ENCODE data around the gene AGR2. TPM values are rescaled to one million over a fixed set of nuclear protein-coding genes. Genes with fewer than 3 reads are reported as not detected.

The AGR2 gene
- total RNA-seq, 2 experiments from 2014 or later, result not detected

DNA sequence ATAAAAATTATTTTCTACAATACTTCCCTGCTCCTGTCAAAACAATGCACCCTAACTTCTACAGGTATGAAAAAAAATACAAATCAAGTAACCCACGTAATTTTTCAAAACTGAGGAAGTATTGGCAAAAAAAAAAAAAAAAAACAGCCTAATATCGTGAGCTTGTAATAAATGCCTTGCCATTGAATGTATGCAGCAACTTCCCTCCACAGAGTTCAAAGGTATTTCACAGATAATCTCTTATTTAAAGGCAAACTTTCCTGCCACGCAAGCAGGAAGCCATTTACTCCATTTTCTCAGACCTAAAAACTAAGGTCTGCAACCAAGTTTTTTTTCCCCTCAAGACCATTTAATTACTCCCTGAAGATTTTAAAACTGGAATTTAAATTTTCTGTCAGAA is 642 bp upstream of the AGR2 start:
- no peak for DNase-seq
- Mint-ChIP-seq H3K4me3 (no peak overlapping the region), H3K4me1 (no peaks in the 10 kb centered on the region), H3K36me3 (ENCODE audit: low read depth) (no peaks in the 10 kb centered on the region), H3K27ac (no peak overlapping the region), H3K9me3 (no peaks in the 10 kb centered on the region), H3K27me3 (peaks cover 7% of the 10 kb centered on the region)
- POLR2A ChIA-PET, result no interaction called here
- CTCF ChIA-PET, result no interaction called here

DNA sequence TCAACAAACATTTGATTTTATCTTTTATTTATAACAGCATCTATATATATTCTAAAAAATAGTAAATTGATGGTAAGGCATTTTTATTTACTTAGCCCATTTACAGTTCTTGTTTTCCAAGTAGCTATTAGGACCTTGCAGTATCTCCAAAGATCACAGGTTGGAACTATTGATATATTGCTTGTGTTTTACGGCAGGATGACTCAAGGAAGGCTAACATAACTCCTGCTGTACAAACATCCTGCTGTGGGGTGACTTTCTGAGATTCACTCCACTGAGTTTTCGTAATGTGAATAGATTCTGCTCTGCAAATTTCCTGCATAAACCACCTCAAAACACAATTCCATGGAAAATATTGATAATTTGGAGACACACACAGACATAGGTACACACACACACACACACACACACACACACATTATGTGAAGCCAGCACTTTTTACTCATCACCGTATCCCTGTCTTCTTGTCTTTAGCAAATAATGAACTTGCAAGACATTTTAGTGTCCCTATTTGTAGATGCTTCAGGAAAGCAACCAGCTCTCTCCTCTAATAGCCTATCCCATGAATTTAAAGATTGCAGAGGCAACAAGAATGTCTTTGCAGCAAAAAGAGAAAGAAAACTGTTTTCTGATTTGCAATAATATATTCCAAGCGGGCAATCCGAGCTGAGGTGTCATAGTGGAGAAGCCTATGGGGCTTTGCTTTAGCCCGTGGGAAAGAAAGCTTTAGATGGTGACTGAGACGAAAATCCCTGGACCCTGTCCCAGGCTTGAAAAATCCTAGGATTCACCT is 722 bp downstream of the AGR2 start:
- H3K36me3 Mint-ChIP-seq (ENCODE audit: low read depth), result no peaks in the 10 kb centered on the region
- H3K27me3 Mint-ChIP-seq, result peaks cover 4% of the 10 kb centered on the region
- POLR2A ChIA-PET, result no interaction called here
- no peak for DNase-seq
- H3K4me1 Mint-ChIP-seq, result no peaks in the 10 kb centered on the region
- CTCF ChIA-PET, result interaction anchor here (0.6 to 1.5 kb wide), 2 partner anchors 9 to 152 kb away, joined by 3 read pairs; no protein-coding TSS in a partner anchor
- H3K9me3 Mint-ChIP-seq, result no peaks in the 10 kb centered on the region
- H3K27ac Mint-ChIP-seq, result no peak overlapping the region
- no peak overlapping the region for H3K4me3 Mint-ChIP-seq

DNA sequence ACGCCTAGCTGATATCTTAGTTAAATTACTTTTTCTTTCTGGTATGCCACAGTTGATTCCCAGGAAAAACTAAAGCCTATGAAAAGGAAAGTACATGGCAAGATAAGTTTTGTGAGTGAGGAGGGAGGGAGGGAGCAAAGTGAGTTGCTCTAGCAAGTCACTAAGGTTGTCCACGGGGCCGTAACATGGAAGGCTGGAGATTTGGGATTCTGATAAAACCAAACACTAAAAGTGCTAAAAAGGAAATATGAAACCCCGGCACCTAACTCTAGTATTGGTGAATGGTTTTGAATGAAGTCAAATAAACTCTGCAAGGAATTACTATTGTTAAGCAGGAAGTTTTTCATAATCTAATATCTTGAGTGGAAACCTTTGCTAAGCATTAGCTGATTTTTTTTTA is 1.7 kb downstream of the AGR2 start:
- Mint-ChIP-seq H3K4me1 (no peaks in the 10 kb centered on the region), H3K4me3 (no peak overlapping the region), H3K36me3 (ENCODE audit: low read depth) (no peaks in the 10 kb centered on the region), H3K27me3 (peaks cover 4% of the 10 kb centered on the region), H3K9me3 (no peaks in the 10 kb centered on the region), H3K27ac (no peak overlapping the region)
- ChIA-PET POLR2A (no interaction called here), CTCF (interaction anchor here (1.5 kb wide), 1 partner anchor 8 kb away, joined by 3 read pairs; no protein-coding TSS in a partner anchor)
- DNase-seq, result no peak

DNA sequence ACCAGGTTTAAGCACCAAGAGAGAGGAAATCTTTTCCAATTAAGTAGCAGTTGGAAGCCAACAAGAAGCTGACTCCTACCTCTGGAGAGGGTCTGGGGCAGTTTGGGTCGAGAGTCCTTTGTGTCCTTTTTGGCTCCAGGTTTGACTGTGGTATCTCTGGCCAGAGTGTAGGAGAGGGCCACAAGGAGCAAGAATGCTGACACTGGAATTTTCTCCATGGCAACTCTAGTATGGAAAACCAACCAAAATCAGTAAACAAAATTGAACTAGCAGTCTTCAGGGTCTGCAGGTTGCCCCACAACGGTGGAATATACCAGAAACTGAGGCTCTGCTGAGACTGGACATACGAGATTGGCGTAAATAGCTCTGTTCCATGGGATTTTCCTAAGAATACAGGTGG is 3.2 kb downstream of the AGR2 start:
- H3K4me3 Mint-ChIP-seq, result no peak overlapping the region
- no peak for DNase-seq
- H3K9me3 Mint-ChIP-seq, result no peaks in the 10 kb centered on the region
- no peaks in the 10 kb centered on the region for H3K36me3 Mint-ChIP-seq (ENCODE audit: low read depth)
- CTCF ChIA-PET, result interaction anchor here (0.6 to 1.5 kb wide), 5 partner anchors 9 to 563 kb away, joined by 3 to 6 read pairs (median 3); no protein-coding TSS in a partner anchor
- POLR2A ChIA-PET, result no interaction called here
- no peaks in the 10 kb centered on the region for H3K4me1 Mint-ChIP-seq
- H3K27ac Mint-ChIP-seq, result no peak overlapping the region
- H3K27me3 Mint-ChIP-seq, result peaks cover 5% of the 10 kb centered on the region

DNA sequence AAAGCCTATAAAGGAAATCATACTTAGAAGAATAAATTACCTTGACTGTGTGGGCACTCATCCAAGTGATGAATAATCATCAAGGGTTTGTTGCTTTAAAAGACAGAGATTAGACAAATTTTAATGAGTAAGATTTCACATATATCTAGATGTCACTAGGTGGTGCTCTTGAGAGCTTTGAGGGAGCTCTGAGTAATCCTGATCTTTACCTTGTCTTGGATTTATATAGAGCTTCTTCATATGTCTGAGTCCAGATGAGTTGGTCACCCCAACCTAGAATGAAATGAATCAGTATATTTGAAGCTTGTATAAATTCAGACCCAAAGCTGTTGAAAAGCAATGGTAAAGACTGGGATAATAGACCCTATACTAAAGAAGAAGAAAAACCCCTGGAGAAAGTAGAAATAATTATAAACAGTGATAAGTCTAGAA is 3.7 kb downstream of the AGR2 start:
- Mint-ChIP-seq H3K4me3 (no peak overlapping the region), H3K4me1 (no peaks in the 10 kb centered on the region), H3K27ac (no peak overlapping the region), H3K36me3 (ENCODE audit: low read depth) (no peaks in the 10 kb centered on the region), H3K27me3 (peaks cover 8% of the 10 kb centered on the region), H3K9me3 (no peaks in the 10 kb centered on the region)
- DNase-seq, result no peak
- CTCF ChIA-PET, result interaction anchor here (0.6 to 1.5 kb wide), 5 partner anchors 9 to 564 kb away, joined by 3 to 6 read pairs (median 3); no protein-coding TSS in a partner anchor
- POLR2A ChIA-PET, result interaction anchor here (0.5 to 0.6 kb wide), 2 partner anchors 117 to 499 kb away, joined by 3 to 4 read pairs; no protein-coding TSS in a partner anchor

DNA sequence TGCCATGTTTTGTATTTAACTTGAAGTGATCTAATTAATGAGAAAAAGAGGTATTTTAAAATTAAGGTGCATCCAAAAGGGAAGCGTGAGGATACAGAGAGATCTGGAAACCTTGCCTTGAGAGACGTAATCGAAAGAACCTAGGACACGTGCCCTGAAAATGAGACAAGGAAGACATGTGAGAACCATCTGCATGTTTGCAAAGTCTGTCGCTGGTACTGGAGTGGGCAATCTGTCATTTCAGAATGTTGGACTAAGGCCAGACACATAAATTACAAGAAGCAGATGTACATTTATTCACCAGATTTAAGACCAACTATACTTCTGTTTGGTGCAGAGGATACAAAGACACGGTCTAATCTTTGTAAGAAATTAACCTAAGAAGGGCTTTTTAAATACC is 9.2 kb downstream of the AGR2 start:
- Mint-ChIP-seq H3K4me3 (no peak overlapping the region), H3K36me3 (ENCODE audit: low read depth) (no peaks in the 10 kb centered on the region), H3K4me1 (no peaks in the 10 kb centered on the region), H3K9me3 (no peaks in the 10 kb centered on the region), H3K27ac (no peak overlapping the region), H3K27me3 (peaks cover 20% of the 10 kb centered on the region)
- CTCF ChIA-PET, result no interaction called here
- POLR2A ChIA-PET, result no interaction called here
- no peak for DNase-seq

DNA sequence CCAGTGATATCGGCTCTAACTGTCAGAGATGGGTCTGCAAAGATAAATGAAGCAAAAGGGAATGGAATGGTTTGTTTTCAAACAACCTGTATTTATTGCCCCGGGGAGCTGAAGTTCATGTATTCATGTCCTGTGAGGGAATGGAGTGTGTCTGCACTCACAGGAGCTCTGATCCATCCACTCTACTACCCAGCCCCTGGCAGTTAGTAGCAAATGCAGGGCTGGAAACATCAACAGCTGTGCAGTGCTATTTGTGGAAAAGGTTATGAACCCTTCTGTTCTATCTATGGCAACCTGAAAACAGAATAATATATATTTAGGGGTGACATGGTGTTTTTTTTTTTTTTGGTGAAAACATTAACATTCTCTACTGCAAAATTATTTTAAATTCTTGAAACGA is 9.8 kb downstream of the AGR2 start:
- no peaks in the 10 kb centered on the region for H3K4me1 Mint-ChIP-seq
- H3K27me3 Mint-ChIP-seq, result peaks cover 20% of the 10 kb centered on the region
- POLR2A ChIA-PET, result no interaction called here
- CTCF ChIA-PET, result interaction anchor here (0.6 to 0.9 kb wide), 2 partner anchors 9 to 752 kb away, joined by 3 to 4 read pairs; no protein-coding TSS in a partner anchor
- no peak for DNase-seq
- H3K4me3 Mint-ChIP-seq, result no peak overlapping the region
- no peaks in the 10 kb centered on the region for H3K36me3 Mint-ChIP-seq (ENCODE audit: low read depth)
- no peak overlapping the region for H3K27ac Mint-ChIP-seq
- H3K9me3 Mint-ChIP-seq, result no peaks in the 10 kb centered on the region

DNA sequence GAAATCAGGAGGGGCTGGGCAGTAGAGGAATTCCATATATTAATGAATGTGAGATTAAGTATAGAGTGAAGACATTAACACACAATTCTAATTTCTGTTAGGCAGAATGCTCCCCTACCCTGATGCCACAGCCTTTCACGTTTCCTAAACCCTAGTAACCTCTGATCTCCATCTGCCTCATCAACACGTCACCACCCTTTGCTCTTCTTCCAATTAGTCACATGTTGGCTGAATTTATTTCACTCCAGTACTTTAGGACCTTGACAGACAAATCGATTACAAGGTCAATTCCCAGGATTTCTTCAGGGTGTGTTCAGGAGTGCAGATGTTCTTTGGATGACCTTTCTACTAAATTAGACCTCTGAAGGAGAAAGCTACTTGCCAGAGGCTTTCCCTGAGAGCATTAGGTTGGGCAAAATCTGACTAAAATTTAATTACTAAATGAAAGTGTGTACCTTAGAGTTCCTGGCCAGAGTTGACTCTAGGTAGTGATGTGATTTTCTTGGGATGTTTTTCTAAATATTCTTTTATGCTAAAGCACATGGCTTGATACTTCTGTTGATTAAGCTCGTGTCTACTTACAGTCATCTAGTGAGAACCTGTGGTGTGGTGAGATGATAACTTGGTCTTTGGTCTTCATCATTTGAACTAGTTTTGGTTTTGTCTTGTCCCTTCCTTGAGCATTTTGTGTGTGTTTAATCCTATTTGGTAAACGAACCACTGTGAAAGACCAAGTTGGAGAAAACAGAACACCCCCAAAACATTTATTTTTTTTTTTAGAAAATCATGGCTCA is 12.7 kb downstream of the AGR2 start:
- Mint-ChIP-seq H3K4me1 (no peaks in the 10 kb centered on the region), H3K27ac (no peak overlapping the region), H3K4me3 (no peak overlapping the region), H3K27me3 (peaks cover 20% of the 10 kb centered on the region), H3K36me3 (ENCODE audit: low read depth) (no peaks in the 10 kb centered on the region), H3K9me3 (no peaks in the 10 kb centered on the region)
- DNase-seq, result no peak
- ChIA-PET CTCF (interaction anchor here (0.6 to 0.7 kb wide), 2 partner anchors 9 to 398 kb away, joined by 3 read pairs; no protein-coding TSS in a partner anchor), POLR2A (no interaction called here)

DNA sequence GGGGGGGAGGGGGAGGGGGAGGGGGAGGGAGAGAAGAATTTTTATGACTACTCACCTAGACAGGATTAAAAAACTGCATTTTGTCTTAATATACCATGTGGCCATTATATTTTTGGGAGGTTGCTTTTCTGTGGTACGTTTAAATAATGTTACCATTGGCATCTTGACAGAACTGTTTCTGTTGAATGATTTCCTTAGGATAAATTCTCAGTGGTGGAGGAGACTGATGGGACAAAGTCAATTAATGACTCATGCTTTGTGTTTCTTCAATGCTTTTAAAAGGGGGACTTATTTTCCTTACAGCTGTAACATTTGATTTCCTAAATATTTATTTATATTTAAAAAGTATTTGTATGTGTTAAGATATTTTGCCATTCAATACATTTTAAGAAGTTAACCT is 13.7 kb downstream of the AGR2 start:
- CTCF ChIA-PET, result no interaction called here
- Mint-ChIP-seq H3K36me3 (ENCODE audit: low read depth) (no peaks in the 10 kb centered on the region), H3K9me3 (no peaks in the 10 kb centered on the region), H3K4me1 (no peaks in the 10 kb centered on the region), H3K27me3 (peaks cover 15% of the 10 kb centered on the region), H3K4me3 (no peak overlapping the region), H3K27ac (no peak overlapping the region)
- POLR2A ChIA-PET, result no interaction called here
- no peak for DNase-seq

DNA sequence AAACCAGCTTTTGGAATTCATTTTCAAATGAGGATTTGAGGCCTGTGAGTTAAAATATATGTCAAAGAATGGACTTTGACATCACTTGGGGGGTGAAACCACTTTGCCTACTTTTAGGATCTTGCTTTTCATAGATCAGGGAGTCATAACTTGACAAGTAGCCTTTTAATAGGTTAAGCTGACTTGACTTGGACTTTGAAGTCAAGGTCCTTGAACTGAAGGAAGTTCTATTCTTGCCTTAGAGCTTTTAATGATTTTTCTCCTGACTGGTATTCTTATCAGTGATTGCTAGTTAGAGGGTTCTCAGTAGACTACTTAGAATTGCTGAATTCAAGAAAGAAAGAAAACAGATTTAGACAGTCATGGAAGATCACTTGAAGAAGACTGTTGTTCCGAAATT is 17.7 kb downstream of the AGR2 start:
- ChIA-PET POLR2A (no interaction called here), CTCF (interaction anchor here (1.1 to 1.5 kb wide), 2 partner anchors 9 to 14 kb away, joined by 4 read pairs; no protein-coding TSS in a partner anchor)
- DNase-seq, result no peak
- Mint-ChIP-seq H3K4me3 (no peak overlapping the region), H3K27me3 (peaks cover 4% of the 10 kb centered on the region), H3K27ac (no peak overlapping the region), H3K4me1 (no peaks in the 10 kb centered on the region), H3K36me3 (ENCODE audit: low read depth) (no peaks in the 10 kb centered on the region), H3K9me3 (no peaks in the 10 kb centered on the region)

DNA sequence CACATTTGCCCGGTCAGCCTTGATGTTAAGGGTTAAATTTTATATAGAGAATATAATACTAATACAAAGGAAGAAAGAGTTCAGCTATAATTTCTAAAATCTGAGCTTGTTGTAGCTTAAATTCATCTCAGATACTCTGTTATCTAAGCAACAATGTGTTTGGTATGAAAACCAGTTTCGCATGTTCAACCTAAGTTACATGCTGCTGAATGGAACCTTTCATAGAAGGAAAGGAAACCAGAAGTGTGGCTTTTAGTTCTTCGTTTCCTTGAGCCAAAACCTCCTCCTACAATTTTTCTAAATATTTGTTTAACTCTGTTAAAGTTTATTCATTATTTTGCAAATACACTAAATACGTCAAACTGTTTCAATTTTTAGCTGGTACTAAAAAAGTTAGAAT is 18.5 kb downstream of the AGR2 start:
- ChIA-PET CTCF (no interaction called here), POLR2A (no interaction called here)
- H3K9me3 Mint-ChIP-seq, result no peaks in the 10 kb centered on the region
- no peak for DNase-seq
- no peaks in the 10 kb centered on the region for H3K27me3 Mint-ChIP-seq
- no peaks in the 10 kb centered on the region for H3K36me3 Mint-ChIP-seq (ENCODE audit: low read depth)
- no peak overlapping the region for H3K4me3 Mint-ChIP-seq
- no peaks in the 10 kb centered on the region for H3K4me1 Mint-ChIP-seq
- H3K27ac Mint-ChIP-seq, result no peak overlapping the region

DNA sequence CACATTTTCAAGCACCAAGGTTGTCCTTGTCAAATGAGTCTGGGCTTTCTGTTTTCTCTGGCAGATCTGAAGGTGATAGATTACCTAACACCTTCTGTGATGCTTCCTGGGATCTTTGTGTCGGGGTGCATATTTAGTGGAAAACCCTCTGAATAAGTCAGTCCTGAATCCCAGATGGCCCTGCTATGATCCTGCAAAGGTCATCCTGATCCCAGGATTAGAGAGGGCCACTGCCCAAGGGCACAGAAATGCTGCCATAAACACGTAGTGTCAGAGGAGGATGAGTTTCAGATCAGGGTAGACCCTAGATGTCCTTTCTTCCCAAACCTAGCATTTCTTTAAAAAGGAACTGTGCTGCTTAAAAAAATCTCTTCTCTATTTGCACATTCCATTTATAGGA is 19.0 kb downstream of the AGR2 start:
- POLR2A ChIA-PET, result no interaction called here
- H3K4me3 Mint-ChIP-seq, result no peak overlapping the region
- DNase-seq, result no peak
- CTCF ChIA-PET, result no interaction called here
- H3K9me3 Mint-ChIP-seq, result no peaks in the 10 kb centered on the region
- no peaks in the 10 kb centered on the region for H3K4me1 Mint-ChIP-seq
- H3K36me3 Mint-ChIP-seq (ENCODE audit: low read depth), result no peaks in the 10 kb centered on the region
- no peak overlapping the region for H3K27ac Mint-ChIP-seq
- no peaks in the 10 kb centered on the region for H3K27me3 Mint-ChIP-seq

DNA sequence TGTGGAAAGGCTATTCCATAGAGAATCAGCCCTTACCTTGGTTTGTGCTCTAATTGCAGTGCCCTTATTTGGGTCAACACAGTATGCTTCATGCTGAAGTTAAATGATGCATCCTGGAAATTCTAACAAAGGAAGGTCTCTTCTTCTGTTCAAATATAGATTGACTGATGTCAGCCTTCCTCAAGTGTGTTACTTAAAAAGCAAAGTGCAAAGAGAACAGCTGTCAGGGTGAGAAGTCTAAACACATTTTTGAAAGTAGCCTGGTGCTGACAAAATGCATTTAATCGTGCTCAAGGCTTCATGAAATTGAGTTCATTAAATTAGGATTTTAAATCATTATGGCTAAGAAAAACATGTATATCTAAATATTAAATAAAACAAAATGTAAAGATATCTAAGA is 19.5 kb downstream of the AGR2 start:
- Mint-ChIP-seq H3K9me3 (no peaks in the 10 kb centered on the region), H3K4me1 (no peaks in the 10 kb centered on the region), H3K27me3 (no peaks in the 10 kb centered on the region), H3K36me3 (ENCODE audit: low read depth) (no peaks in the 10 kb centered on the region), H3K4me3 (no peak overlapping the region), H3K27ac (no peak overlapping the region)
- POLR2A ChIA-PET, result no interaction called here
- CTCF ChIA-PET, result interaction anchor here (0.6 kb wide), 1 partner anchor 579 kb away, joined by 3 read pairs; no protein-coding TSS in a partner anchor
- no peak for DNase-seq

All from activated CD4-positive, alpha-beta T cell treated with anti-CD3 and anti-CD28 coated beads, Interleukin-2, amount 10 ng/mL, durations not matched to agents 7 days and 5 days (primary cell).